ENCODE results near the gene USE1.
A peak's percentile ranks its signal among the peaks of the same experiment; 100 is the strongest.

The USE1 gene

DNA sequence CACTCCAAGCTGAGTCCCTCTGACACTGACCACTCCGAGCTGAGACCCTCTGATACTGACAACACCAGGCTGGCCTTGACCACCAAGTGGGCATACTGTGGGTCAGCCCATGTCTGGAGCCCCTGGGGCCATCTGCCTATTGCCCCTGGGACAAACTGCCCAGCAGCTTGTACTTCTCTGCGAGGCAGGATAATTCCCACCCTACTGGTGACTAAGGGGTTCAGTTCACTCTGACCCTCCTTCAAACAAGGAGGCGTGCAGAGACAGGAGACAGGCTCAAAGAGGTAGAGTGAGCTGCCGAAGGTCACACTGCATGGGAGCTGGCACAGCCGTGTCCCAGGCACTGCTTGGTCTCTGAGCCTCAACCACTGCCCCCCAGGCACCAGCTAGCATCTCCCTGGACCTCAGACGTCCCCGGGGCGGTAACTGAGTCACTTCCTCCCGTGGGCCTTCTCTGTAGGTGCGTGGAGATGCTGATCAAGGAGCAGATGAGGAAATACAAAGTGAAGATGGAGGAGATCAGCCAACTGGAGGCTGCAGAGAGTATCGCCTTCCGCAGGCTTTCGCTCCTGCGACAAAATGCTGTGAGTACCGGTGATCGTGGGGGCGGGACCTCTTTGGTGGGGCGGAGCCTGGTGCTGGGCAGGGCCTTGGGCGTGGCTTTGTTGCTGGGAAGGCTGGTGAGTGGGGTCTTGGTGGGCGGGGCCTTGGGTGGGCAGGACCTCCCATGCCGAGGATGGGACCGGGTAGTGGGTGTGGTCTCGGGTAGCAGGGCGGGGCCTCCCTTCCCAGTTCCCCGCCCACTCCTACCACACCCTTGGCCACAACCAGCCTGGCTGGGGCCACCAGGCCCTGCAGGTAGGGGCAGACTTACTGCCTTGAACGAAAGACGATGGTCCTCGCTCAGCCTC, 5.8 kb upstream of the USE1 start:
- peak; percentile 76 for DNase-seq (ENCODE audit: low read depth)
- no peak overlapping the region for H3K4me3 ChIP-seq (ENCODE audit: low read depth, low read length)
- TF ChIP-seq, protein P1, sequence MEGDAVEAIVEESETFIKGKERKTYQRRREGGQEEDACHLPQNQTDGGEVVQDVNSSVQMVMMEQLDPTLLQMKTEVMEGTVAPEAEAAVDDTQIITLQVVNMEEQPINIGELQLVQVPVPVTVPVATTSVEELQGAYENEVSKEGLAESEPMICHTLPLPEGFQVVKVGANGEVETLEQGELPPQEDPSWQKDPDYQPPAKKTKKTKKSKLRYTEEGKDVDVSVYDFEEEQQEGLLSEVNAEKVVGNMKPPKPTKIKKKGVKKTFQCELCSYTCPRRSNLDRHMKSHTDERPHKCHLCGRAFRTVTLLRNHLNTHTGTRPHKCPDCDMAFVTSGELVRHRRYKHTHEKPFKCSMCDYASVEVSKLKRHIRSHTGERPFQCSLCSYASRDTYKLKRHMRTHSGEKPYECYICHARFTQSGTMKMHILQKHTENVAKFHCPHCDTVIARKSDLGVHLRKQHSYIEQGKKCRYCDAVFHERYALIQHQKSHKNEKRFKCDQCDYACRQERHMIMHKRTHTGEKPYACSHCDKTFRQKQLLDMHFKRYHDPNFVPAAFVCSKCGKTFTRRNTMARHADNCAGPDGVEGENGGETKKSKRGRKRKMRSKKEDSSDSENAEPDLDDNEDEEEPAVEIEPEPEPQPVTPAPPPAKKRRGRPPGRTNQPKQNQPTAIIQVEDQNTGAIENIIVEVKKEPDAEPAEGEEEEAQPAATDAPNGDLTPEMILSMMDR (IDR thresholded peaks at IDR 0.05; ENCODE audit: low read depth, low read length): no peak
- TF ChIP-seq MYC (IDR thresholded peaks at IDR 0.05; ENCODE audit: low read depth, low read length): no peak
- TF ChIP-seq POLR2A (IDR thresholded peaks at IDR 0.05; ENCODE audit: extremely low read depth, insufficient read length): no peak
- TF ChIP-seq, protein P2, sequence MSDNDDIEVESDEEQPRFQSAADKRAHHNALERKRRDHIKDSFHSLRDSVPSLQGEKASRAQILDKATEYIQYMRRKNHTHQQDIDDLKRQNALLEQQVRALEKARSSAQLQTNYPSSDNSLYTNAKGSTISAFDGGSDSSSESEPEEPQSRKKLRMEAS (IDR thresholded peaks at IDR 0.05; ENCODE audit: low read depth, low read length): no peak

- TF ChIP-seq, protein P1 (IDR thresholded peaks at IDR 0.05; ENCODE audit: low read depth, low read length): no peak
- TF ChIP-seq MYC (IDR thresholded peaks at IDR 0.05; ENCODE audit: low read depth, low read length) (no peak), POLR2A (IDR thresholded peaks at IDR 0.05; ENCODE audit: extremely low read depth, insufficient read length) (no peak)
- TF ChIP-seq, protein P2 (IDR thresholded peaks at IDR 0.05; ENCODE audit: low read depth, low read length): no peak
- no peak for DNase-seq (ENCODE audit: low read depth)
- no peak overlapping the region for H3K4me3 ChIP-seq (ENCODE audit: low read depth, low read length)
Measured at GRCh38 chr19:17210296-17210695, 4.9 kb upstream of the USE1 start.

DNA sequence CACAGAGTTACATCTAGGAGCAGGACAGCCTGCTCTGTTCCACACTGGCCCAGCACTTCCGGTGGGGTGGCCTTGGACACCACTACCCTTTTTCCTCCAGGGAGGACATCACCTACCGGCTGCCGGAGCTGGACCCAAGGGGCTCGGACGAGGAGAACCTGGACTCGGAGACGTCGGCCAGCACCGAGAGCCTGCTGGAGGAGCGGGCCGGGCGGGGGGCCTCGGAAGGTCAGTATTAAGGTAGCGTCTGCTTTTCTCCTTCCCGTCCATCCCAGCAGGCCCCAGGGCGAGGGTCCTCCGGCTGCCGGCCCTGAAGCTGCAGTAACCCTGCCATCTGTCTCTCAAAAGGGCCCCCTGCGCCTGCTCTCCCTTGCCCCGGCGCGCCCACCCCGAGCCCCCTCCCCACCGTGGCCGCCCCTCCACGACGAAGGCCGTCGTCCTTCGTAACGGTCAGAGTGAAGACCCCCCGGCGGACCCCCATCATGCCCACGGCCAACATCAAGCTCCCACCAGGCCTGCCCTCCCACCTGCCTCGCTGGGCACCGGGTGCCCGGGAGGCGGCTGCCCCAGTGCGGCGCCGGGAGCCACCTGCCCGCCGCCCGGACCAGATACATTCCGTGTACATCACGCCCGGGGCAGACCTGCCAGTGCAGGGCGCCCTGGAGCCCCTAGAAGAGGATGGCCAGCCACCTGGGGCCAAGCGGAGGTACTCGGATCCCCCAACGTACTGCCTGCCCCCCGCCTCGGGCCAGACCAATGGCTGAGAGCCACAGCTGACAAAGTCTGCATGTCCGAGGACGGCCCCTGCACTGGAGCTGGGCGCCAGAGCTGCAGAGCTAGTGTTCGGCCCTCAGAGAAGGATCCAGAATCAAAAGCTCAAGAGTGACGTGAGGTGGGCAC, 3.4 kb upstream of the USE1 start:
- H3K4me3 ChIP-seq (ENCODE audit: low read depth, low read length): no peak overlapping the region
- TF ChIP-seq POLR2A (IDR thresholded peaks at IDR 0.05; ENCODE audit: extremely low read depth, insufficient read length) (no peak), MYC (IDR thresholded peaks at IDR 0.05; ENCODE audit: low read depth, low read length) (no peak)
- TF ChIP-seq, protein P2 (IDR thresholded peaks at IDR 0.05; ENCODE audit: low read depth, low read length): no peak
- TF ChIP-seq, protein P1 (IDR thresholded peaks at IDR 0.05; ENCODE audit: low read depth, low read length): no peak
- DNase-seq (ENCODE audit: low read depth): no peak

DNA sequence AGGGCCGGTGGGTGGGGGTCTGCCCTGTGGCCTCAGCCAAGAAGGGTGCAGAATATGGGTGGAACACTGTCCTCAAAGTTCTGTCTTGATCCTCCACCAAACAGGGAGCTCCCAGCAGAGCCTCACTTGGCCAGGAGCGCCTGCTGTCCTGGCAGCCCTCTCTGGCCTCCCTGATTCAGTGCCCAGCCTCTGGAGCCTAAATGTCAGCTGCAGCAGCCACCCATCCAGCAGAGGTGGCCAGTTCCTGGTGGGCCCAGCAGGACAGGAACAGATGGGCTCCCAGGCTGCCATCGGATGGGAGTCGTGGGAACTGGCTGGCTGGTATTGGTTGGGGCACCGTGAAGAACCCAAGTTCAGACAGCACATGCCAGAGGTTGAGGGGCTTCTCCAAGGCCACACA, 1.8 kb upstream of the USE1 start:
- H3K4me3 ChIP-seq (ENCODE audit: low read depth, low read length): no peak overlapping the region
- no peak for DNase-seq (ENCODE audit: low read depth)
- TF ChIP-seq MYC (IDR thresholded peaks at IDR 0.05; ENCODE audit: low read depth, low read length): no peak

GRCh38 chr19:17214508-17215126, 540 bp upstream of the USE1 start:
- DNase-seq (ENCODE audit: low read depth): no peak
- peak overlapping the region; percentile 69 for H3K4me3 ChIP-seq (ENCODE audit: low read depth, low read length)
- TF ChIP-seq MYC (IDR thresholded peaks at IDR 0.05; ENCODE audit: low read depth, low read length) (no peak; the same call in 1 of the 2 replicates), POLR2A (IDR thresholded peaks at IDR 0.05; ENCODE audit: extremely low read depth, insufficient read length) (no peak)
- TF ChIP-seq, protein P2 (IDR thresholded peaks at IDR 0.05; ENCODE audit: low read depth, low read length): no peak
- TF ChIP-seq, protein P1 (IDR thresholded peaks at IDR 0.05; ENCODE audit: low read depth, low read length): no peak

Data from NB4 (cell line).